AG09309 (cell line): ENCODE measurements around the gene SPARCL1.
"Not testable (repeated sequence)": the region's sequence is repeated elsewhere in the genome, so short reads cannot be mapped to it uniquely, and the experiment has no call there.

Experiments used
- DNase-seq: peaks from one replicate; pipeline ENCODE4 v3.0.0-alpha.2; 2010; ENCODE audit warnings: low read depth
- H3K4me3 ChIP-seq: 2 replicates; pipeline ENCODE4 v1.5.1; 2011; ENCODE audit warnings: mild to moderate bottlenecking, low read depth, low read length, moderate library complexity; ENCODE audit not compliant: control insufficient read depth
- CTCF ChIP-seq: IDR thresholded peaks from 2 replicates; pipeline ENCODE4 v1.5.1; 2011; ENCODE audit warnings: mild to moderate bottlenecking, low read depth, low read length, inconsistent platforms; ENCODE audit not compliant: insufficient read depth, control insufficient read depth; ENCODE audit errors: missing control alignments

Gene SPARCL1

GRCh38 chr4:87461281-87461700, 67.9 kb downstream of the SPARCL1 start:
- no peak for TF ChIP-seq CTCF
- no peak overlapping the region for H3K4me3 ChIP-seq
- DNase-seq: no peak

- no peak overlapping the region for H3K4me3 ChIP-seq
- DNase-seq: no peak
Observed at GRCh38 chr4:87458913-87459312, 70.3 kb downstream of the SPARCL1 start.

GRCh38 chr4:87451537-87451936, 77.6 kb downstream of the SPARCL1 start:
- H3K4me3 ChIP-seq: no peak overlapping the region
- no peak for DNase-seq
- TF ChIP-seq CTCF: no peak

More at GRCh38 chr4:87458913-87459312, 70.3 kb downstream of the SPARCL1 start:
- TF ChIP-seq CTCF: no peak

GRCh38 chr4:87446375-87446774, 82.8 kb downstream of the SPARCL1 start:
- not testable (repeated sequence) for H3K4me3 ChIP-seq, DNase-seq

- DNase-seq: no peak
- no peak for TF ChIP-seq CTCF
- H3K4me3 ChIP-seq: no peak overlapping the region
Observed at GRCh38 chr4:87445964-87446363, 83.2 kb downstream of the SPARCL1 start.

- no peak for TF ChIP-seq CTCF
- DNase-seq: no peak
- H3K4me3 ChIP-seq: no peak overlapping the region
Observed at GRCh38 chr4:87444741-87445140, 84.4 kb downstream of the SPARCL1 start.

GRCh38 chr4:87442889-87443288, 86.3 kb downstream of the SPARCL1 start:
- DNase-seq: no peak
- no peak for TF ChIP-seq CTCF
- no peak overlapping the region for H3K4me3 ChIP-seq

- no peak for TF ChIP-seq CTCF
- H3K4me3 ChIP-seq: no peak overlapping the region
- DNase-seq: no peak
Observed at GRCh38 chr4:87433342-87433741, 95.8 kb downstream of the SPARCL1 start.
